ENCODE data around the gene SLC6A13.

- TF ChIP-seq RFX5 (IDR thresholded peaks at IDR 0.05) (no peak), CTCF (IDR thresholded peaks at IDR 0.05) (no peak), HDAC2 (IDR thresholded peaks at IDR 0.05) (no peak), REST (IDR thresholded peaks at IDR 0.05) (no peak), RCOR1 (IDR thresholded peaks at IDR 0.05; ENCODE audit: low read depth, low read length) (no peak), POLR2A (IDR thresholded peaks at IDR 0.05; ENCODE audit: low read length) (no peak)
Measured at GRCh38 chr12:196436-196835, 66.2 kb downstream of the SLC6A13 start.
